NCI-H2081 treated with DMSO at 0.1 percent for 48 hours (cell line): ENCODE data around the gene MESP1.
"Not testable (repeated sequence)": the region's sequence is repeated elsewhere in the genome, so short reads cannot be mapped to it uniquely, and the experiment has no call there.

ENCODE experiments used
- DNase-seq: peaks from one replicate; lab custom pipeline; 2025; lab: John Stamatoyannopoulos, UW

The MESP1 gene

GRCh38 chr15:89750560-89751542 lies at the start of gene MESP1:
MESP1 (minus strand) TSS chr15:89751249; CDS start chr15:89751231, 18 bp downstream.
- peak; percentile 66 for DNase-seq

- DNase-seq = no peak
These were observed 49.0 kb upstream of the MESP1 start for GRCh38 chr15:89799918-89800498.

- no peak for DNase-seq
These were observed 48.2 kb upstream of the MESP1 start for GRCh38 chr15:89799011-89799911.

GRCh38 chr15:89797678-89798201 lies 46.7 kb upstream of the MESP1 start:
- no peak for DNase-seq

- no peak for DNase-seq
These were observed 44.9 kb upstream of the MESP1 start for GRCh38 chr15:89795996-89796395.

- DNase-seq = no peak
These were observed 43.7 kb upstream of the MESP1 start for GRCh38 chr15:89794627-89795241.

- DNase-seq = no peak
These were observed 41.2 kb upstream of the MESP1 start for GRCh38 chr15:89792106-89792805.

GRCh38 chr15:89790661-89791060 lies 39.6 kb upstream of the MESP1 start:
- no peak for DNase-seq

GRCh38 chr15:89790206-89790605 lies 39.2 kb upstream of the MESP1 start:
- DNase-seq = no peak

GRCh38 chr15:89788585-89788984 lies 37.5 kb upstream of the MESP1 start:
- DNase-seq = not testable (repeated sequence)

GRCh38 chr15:89787944-89788343 lies 36.9 kb upstream of the MESP1 start:
- no peak for DNase-seq

GRCh38 chr15:89785774-89786140 lies 34.7 kb upstream of the MESP1 start:
- DNase-seq = no peak

- DNase-seq = no peak
These were observed 34.2 kb upstream of the MESP1 start for GRCh38 chr15:89785064-89785773.

- DNase-seq = no peak
These were observed 33.6 kb upstream of the MESP1 start for GRCh38 chr15:89784686-89784960.

- no peak for DNase-seq
These were observed 33.0 kb upstream of the MESP1 start for GRCh38 chr15:89783861-89784685.

- no peak for DNase-seq
These were observed 32.2 kb upstream of the MESP1 start for GRCh38 chr15:89783111-89783860.

- DNase-seq = not testable (repeated sequence)
These were observed 31.5 kb upstream of the MESP1 start for GRCh38 chr15:89782619-89782950.

- no peak for DNase-seq
These were observed 31.0 kb upstream of the MESP1 start for GRCh38 chr15:89781891-89782618.
